Measurements from ENCODE around the gene CSHL1. TPM values are rescaled to one million over a fixed set of nuclear protein-coding genes. Genes with fewer than 3 reads are reported as not detected.

CSHL1 gene
- total and polyA plus RNA-seq, 2 experiments from 2014 or later = 0.44 TPM; not detected in 1

DNA sequence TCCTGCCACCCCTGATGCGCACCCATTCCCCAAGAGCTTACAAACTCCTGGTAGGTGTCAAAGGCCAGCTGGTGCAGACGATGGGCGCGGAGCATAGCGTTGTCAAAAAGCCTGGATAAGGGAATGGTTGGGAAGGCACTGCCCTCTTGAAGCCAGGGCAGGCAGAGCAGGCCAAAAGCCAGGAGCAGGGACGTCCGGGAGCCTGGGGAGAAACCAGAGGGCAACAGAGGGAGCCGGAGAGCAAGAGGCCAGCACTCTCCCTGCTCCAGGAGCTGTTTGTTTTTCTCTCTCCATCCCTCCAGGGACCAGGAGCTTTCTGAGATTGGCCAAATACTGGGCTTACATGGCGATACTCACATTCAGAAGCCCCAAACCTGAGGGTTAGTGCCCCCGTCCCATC, 7.2 kb upstream of the CSHL1 start:
- H3F3A ChIP-seq (replicated peaks; ENCODE audit: low read depth) = no peaks in the 10 kb centered on the region
- no peak for TF ChIP-seq ZNF331 (CRISPR knock-in tag; IDR thresholded peaks at IDR 0.05; ENCODE audit: low read depth)
- TF ChIP-seq, protein P1, sequence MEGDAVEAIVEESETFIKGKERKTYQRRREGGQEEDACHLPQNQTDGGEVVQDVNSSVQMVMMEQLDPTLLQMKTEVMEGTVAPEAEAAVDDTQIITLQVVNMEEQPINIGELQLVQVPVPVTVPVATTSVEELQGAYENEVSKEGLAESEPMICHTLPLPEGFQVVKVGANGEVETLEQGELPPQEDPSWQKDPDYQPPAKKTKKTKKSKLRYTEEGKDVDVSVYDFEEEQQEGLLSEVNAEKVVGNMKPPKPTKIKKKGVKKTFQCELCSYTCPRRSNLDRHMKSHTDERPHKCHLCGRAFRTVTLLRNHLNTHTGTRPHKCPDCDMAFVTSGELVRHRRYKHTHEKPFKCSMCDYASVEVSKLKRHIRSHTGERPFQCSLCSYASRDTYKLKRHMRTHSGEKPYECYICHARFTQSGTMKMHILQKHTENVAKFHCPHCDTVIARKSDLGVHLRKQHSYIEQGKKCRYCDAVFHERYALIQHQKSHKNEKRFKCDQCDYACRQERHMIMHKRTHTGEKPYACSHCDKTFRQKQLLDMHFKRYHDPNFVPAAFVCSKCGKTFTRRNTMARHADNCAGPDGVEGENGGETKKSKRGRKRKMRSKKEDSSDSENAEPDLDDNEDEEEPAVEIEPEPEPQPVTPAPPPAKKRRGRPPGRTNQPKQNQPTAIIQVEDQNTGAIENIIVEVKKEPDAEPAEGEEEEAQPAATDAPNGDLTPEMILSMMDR (conservative IDR thresholded peaks at IDR 0.05; ENCODE audit: low read depth in 2 of 2) = peak in 1 of 2 experiments; percentile 49; a peak in 2 of 4 replicates
- no peak overlapping the region for H3K27ac ChIP-seq (ENCODE audit: low read depth)
- no peaks in the 10 kb centered on the region for H3K9me2 ChIP-seq (ENCODE audit: insufficient read depth)
- H3K36me3 Mint-ChIP-seq (ENCODE audit: low read depth) = no peaks in the 10 kb centered on the region
- H2AFZ ChIP-seq = peak overlapping the region; percentile 87; the same call in 1 of the 2 replicates
- 0 out of 2 replicates have a peak, but pooled peaks cover 4% of the 10 kb centered on the region for H3K4me1 ChIP-seq (ENCODE audit: insufficient read depth)
- peak overlapping the region; percentile 50; the same call in 2 of the 3 replicates for H3K4me3 Mint-ChIP-seq
- H3K79me2 ChIP-seq (replicated peaks; ENCODE audit: insufficient read depth) = no peaks in the 10 kb centered on the region
- ATAC-seq (peak; percentile 87), DNase-seq (ENCODE audit: low spot score) (peak; percentile 77)
- H3K4me3 ChIP-seq = peak overlapping the region; percentile 54
- no peak overlapping the region for H3K27ac Mint-ChIP-seq
- peaks cover 25% of the 10 kb centered on the region for H3K27me3 Mint-ChIP-seq (ENCODE audit: insufficient read depth, low read depth, poor library complexity)
- H3K9me3 Mint-ChIP-seq = no peaks in the 10 kb centered on the region
- H3K4me2 ChIP-seq = peak overlapping the region; percentile 79
- peaks cover 22% of the 10 kb centered on the region for H3K4me1 Mint-ChIP-seq
- H3K36me3 ChIP-seq (ENCODE audit: insufficient read depth) = no peaks in the 10 kb centered on the region
- no peaks in the 10 kb centered on the region for H3K27me3 ChIP-seq (ENCODE audit: insufficient read depth)
- H4K20me1 ChIP-seq (replicated peaks; ENCODE audit: insufficient read depth) = no peaks in the 10 kb centered on the region

DNA sequence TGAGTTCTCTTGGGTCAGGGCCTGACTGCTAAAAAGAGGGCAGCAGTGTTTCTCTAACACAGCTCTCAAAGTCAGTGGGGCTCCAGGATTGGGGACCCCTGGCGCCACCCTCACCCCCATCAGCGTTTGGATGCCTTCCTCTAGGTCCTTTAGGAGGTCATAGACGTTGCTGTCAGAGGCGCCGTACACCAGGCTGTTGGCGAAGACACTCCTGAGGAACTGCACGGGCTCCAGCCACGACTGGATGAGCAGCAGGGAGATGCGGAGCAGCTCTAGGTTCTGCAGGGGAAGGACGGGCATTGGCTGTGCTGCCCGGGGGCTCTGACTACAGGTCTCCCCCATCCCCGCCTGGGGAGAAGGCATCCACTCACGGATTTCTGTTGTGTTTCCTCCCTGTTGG, 6.6 kb upstream of the CSHL1 start:
- Histone ChIP-seq H3K27me3 (ENCODE audit: insufficient read depth) (no peaks in the 10 kb centered on the region), H3K9me2 (ENCODE audit: insufficient read depth) (no peaks in the 10 kb centered on the region), H4K20me1 (replicated peaks; ENCODE audit: insufficient read depth) (no peaks in the 10 kb centered on the region), H3K4me2 (peak overlapping the region; percentile 79; the same call in 1 of the 2 replicates), H3K79me2 (replicated peaks; ENCODE audit: insufficient read depth) (no peaks in the 10 kb centered on the region), H3F3A (replicated peaks; ENCODE audit: low read depth) (no peaks in the 10 kb centered on the region), H2AFZ (peak overlapping the region; percentile 87), H3K4me3 (peak overlapping the region; percentile 54), H3K36me3 (ENCODE audit: insufficient read depth) (no peaks in the 10 kb centered on the region), H3K4me1 (ENCODE audit: insufficient read depth) (0 out of 2 replicates have a peak, but pooled peaks cover 4% of the 10 kb centered on the region), H3K27ac (ENCODE audit: low read depth) (no peak overlapping the region)
- Mint-ChIP-seq H3K27ac (no peak overlapping the region), H3K36me3 (ENCODE audit: low read depth) (no peaks in the 10 kb centered on the region), H3K27me3 (ENCODE audit: insufficient read depth, low read depth, poor library complexity) (peaks cover 26% of the 10 kb centered on the region), H3K4me3 (no peak overlapping the region), H3K9me3 (no peaks in the 10 kb centered on the region), H3K4me1 (peaks cover 22% of the 10 kb centered on the region)
- no peak for DNase-seq (ENCODE audit: low spot score)
- ATAC-seq = peak; percentile 6; the same call in 1 of the 3 replicates
- TF ChIP-seq NANOG (IDR thresholded peaks at IDR 0.05; ENCODE audit: borderline replicate concordance) (no peak), EZH2phosphoT487 (IDR thresholded peaks at IDR 0.05; ENCODE audit: unreplicated experiment) (no peak), ZNF331 (CRISPR knock-in tag; IDR thresholded peaks at IDR 0.05; ENCODE audit: low read depth) (no peak), CREB1 (CRISPR knock-in tag; IDR thresholded peaks at IDR 0.05; ENCODE audit: low read depth) (no peak), STAT1 (IDR thresholded peaks at IDR 0.05; ENCODE audit: unreplicated experiment) (no peak), JUNB (IDR thresholded peaks at IDR 0.05; ENCODE audit: unreplicated experiment) (no peak), EZH2 (IDR thresholded peaks at IDR 0.05; ENCODE audit: low read depth, unreplicated experiment) (no peak), POLR2AphosphoS5 (IDR thresholded peaks at IDR 0.05; ENCODE audit: low read depth) (no peak), ZNF114 (CRISPR knock-in tag; IDR thresholded peaks at IDR 0.05) (no peak)
- TF ChIP-seq, protein P1 (conservative IDR thresholded peaks at IDR 0.05; ENCODE audit: low read depth in 2 of 2) = no peak
- TF ChIP-seq, protein P2, sequence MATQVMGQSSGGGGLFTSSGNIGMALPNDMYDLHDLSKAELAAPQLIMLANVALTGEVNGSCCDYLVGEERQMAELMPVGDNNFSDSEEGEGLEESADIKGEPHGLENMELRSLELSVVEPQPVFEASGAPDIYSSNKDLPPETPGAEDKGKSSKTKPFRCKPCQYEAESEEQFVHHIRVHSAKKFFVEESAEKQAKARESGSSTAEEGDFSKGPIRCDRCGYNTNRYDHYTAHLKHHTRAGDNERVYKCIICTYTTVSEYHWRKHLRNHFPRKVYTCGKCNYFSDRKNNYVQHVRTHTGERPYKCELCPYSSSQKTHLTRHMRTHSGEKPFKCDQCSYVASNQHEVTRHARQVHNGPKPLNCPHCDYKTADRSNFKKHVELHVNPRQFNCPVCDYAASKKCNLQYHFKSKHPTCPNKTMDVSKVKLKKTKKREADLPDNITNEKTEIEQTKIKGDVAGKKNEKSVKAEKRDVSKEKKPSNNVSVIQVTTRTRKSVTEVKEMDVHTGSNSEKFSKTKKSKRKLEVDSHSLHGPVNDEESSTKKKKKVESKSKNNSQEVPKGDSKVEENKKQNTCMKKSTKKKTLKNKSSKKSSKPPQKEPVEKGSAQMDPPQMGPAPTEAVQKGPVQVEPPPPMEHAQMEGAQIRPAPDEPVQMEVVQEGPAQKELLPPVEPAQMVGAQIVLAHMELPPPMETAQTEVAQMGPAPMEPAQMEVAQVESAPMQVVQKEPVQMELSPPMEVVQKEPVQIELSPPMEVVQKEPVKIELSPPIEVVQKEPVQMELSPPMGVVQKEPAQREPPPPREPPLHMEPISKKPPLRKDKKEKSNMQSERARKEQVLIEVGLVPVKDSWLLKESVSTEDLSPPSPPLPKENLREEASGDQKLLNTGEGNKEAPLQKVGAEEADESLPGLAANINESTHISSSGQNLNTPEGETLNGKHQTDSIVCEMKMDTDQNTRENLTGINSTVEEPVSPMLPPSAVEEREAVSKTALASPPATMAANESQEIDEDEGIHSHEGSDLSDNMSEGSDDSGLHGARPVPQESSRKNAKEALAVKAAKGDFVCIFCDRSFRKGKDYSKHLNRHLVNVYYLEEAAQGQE (IDR thresholded peaks at IDR 0.05; ENCODE audit: unreplicated experiment) = no peak
- TF ChIP-seq, protein P3, sequence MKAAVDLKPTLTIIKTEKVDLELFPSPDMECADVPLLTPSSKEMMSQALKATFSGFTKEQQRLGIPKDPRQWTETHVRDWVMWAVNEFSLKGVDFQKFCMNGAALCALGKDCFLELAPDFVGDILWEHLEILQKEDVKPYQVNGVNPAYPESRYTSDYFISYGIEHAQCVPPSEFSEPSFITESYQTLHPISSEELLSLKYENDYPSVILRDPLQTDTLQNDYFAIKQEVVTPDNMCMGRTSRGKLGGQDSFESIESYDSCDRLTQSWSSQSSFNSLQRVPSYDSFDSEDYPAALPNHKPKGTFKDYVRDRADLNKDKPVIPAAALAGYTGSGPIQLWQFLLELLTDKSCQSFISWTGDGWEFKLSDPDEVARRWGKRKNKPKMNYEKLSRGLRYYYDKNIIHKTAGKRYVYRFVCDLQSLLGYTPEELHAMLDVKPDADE (IDR thresholded peaks at IDR 0.05) = no peak
